Activated T-helper 9 cell treated with anti-CD3 and anti-CD28 coated beads, Interleukin-2, amount 50 U/mL, for 16 hours (primary cell): ENCODE data around the gene NLRP11.

Source experiments
- DNase-seq: peaks from one replicate; pipeline ENCODE4 v3.0.0-alpha.2; 2020; ENCODE audit warnings: low read depth

The NLRP11 gene

GRCh38 chr19:55831846-55832245 lies at the start of gene NLRP11:
Gene NLRP11, minus strand, starts transcription at chr19:55831999. Its CDS starts 13,825 bp downstream, at chr19:55818174.
- no peak for DNase-seq

- no peak for DNase-seq
Measured at GRCh38 chr19:55877211-55877610, 45.4 kb upstream of the NLRP11 start.

GRCh38 chr19:55870736-55871135 lies 38.9 kb upstream of the NLRP11 start:
- DNase-seq: no peak

DNA sequence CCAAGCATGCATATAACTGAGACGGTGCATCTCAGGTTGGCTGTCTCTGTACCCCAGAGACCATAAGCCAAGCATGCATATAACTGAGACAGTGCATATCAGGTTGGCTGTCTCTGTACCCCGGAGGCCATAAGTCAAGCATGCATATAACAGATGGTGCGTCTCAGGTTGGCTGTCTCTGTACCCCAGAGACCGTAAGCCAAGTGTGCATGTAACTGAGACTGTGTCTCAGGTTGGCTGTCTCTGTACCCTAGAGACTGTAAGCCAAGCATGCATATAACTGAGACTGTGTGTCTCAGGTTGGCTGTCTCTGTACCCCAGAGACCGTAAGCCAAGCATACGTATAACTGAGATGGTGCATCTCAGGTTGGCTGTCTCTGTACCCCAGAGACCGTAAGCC lies 35.3 kb upstream of the NLRP11 start:
- DNase-seq: no peak

DNA sequence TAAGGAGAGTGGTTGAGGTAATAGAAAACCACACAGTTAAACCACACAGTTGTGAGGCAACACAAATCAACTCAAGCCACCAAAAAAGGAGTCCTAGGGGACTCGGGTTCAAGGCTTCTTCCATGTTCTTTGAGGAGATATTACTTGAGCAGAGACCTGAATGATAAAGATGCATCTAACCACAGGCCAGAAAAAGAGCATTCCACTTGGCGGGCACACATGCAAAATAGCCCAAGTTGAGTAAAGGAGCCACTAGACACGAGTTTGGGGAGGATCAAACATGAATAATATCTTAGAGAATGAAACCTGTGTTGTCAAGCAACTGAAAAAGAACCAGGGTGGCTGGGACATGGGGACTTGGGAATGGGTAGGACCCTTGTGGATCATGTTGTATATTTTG lies 34.7 kb upstream of the NLRP11 start:
- no peak for DNase-seq

- no peak for DNase-seq
Measured at GRCh38 chr19:55858969-55859368, 27.2 kb upstream of the NLRP11 start.

DNA sequence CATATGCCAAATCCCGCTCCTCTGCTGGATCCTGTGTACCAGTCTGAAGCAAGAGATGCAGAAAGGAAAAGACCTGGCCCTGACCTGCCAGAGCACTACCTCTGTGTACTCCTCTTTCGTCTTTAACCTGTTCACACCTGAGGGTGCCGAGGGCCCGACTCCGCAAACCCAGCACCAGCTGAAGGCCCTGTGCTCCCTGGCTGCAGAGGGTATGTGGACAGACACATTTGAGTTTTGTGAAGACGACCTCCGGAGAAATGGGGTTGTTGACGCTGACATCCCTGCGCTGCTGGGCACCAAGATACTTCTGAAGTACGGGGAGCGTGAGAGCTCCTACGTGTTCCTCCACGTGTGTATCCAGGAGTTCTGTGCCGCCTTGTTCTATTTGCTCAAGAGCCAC lies 26.6 kb upstream of the NLRP11 start:
- DNase-seq: no peak

DNA sequence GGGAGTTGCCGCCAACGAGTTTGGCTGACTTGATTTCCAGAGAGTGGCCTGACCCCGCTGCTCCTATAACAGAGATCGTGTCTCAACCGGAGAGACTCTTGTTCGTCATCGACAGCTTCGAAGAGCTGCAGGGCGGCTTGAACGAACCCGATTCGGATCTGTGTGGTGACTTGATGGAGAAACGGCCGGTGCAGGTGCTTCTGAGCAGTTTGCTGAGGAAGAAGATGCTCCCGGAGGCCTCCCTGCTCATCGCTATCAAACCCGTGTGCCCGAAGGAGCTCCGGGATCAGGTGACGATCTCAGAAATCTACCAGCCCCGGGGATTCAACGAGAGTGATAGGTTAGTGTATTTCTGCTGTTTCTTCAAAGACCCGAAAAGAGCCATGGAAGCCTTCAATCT lies 26.2 kb upstream of the NLRP11 start:
- DNase-seq: no peak

- no peak for DNase-seq
Measured at GRCh38 chr19:55857149-55857548, 25.4 kb upstream of the NLRP11 start.

DNA sequence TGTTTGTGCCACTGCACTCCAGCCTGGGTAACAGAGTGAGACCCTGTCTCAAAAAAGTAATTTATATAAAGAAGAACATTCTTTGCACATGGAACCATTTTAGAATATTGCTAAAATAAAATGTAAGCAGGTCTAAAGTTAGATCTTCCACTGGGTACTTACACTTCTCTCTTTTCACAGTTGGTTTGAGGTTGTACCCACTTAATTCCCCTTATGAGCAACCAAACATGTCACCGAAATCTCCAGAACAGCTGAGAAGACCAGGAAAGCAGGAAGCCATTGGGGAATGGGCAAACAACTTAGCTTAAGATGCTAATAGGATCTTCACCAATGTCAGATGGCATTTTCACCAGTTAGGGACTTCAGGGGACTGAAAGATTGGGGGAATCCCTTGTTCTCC lies 23.4 kb upstream of the NLRP11 start:
- DNase-seq: no peak

DNA sequence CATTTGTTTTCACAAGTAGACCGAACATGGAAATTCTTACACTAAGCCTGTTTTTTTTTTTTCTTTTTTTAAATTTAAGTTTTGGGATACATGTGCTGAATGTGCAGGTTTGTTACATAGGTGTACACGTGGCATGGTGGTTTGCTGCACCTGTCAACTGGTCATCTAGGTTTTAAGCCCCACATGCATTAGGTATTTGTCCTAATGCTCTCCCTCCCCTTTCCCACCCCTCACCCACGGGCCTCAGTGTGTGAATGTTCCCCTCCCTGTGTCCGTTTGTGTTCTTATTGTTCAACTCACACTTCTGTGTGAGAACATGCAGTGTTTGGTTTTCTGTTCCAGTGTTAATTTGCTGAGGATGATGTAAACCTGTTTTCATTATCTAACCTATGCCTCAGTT lies 7.1 kb upstream of the NLRP11 start:
- DNase-seq: no peak

DNA sequence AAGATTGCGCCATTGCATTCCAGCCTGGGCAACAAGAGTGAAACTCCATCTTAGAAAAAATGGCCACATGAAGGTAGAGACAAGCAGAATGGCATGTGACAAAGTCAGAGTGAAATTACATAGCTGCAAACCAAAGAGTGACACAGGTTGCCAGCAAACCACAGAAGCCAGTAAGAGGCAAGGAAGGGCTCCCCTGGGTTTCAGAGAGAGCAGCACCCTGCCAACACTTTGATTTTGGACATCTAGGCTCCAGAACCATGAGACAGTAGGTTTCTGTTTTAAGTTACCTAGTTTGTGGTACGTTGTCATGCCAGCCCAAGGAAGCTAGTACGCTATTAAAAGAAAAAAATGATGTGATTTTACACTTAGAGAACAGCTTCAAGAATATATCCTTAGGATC lies 6.5 kb upstream of the NLRP11 start:
- DNase-seq: no peak

DNA sequence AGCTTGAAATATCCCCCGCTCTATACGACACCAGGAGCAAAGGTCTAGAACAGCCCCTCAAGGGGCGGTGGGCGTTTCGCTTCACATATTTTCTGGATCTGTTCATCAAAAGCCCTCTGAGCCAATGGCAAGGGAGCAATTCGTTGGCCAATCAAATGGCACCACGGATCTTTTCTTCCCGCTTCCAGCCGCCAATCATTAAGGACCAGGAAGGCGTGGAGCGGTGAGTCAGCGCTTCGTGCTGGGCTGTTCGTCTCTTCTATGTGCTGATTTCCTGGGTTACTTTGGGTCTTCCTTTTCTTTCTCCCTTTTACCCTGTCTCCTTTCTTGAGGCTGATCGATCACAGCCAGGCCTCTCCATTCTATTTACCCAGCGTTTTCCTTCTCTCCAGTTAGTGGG lies 4.5 kb upstream of the NLRP11 start, which contains the start of gene NLRP4:
Gene NLRP4 (plus strand): TSS at position 201 of the 400 bp plus-strand sequence. CDS start 15,541 bp downstream, outside the sequence.
- DNase-seq: no peak

DNA sequence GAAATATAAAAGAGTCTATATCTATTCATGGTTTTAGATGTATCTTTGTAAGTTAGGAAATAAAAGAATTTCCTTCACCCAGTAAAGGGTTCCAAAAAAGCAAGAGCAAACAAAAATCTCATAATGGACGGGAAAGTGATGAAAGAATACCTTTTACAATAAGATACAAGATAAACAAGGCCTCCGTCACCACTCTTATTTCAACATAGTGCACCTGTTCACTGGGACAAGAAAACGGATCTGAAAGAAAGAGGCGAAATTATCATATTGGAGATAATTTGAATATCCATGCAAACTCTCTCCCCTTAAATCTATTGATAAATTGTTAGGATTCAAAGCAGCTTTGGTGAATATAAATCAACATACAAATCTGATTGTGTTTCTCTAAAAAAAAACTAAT lies 877 bp upstream of the NLRP11 start:
- DNase-seq: no peak

- no peak for DNase-seq
Measured at GRCh38 chr19:55830656-55831055, 1.1 kb downstream of the NLRP11 start.

- DNase-seq: no peak
Measured at GRCh38 chr19:55820037-55820436, 11.8 kb downstream of the NLRP11 start.

DNA sequence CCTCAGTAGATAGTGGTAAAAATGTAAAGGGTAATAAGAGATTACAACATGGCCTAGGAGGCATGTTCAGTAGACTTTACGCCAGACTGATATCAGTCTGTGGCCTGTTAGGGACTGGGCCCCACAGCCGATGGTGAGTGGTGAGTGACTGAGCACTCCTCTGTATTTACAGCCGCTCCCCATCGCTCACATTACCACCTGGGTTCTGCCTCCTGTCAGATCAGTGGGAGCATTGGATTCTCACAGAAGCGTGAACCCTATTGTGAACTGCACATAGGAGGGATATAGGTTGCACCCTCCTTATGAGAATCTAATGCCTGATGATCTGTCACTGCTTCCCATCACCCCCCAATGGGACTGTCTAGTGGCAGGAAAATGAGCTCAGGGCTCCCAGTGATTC lies 17.9 kb downstream of the NLRP11 start:
- DNase-seq: no peak

DNA sequence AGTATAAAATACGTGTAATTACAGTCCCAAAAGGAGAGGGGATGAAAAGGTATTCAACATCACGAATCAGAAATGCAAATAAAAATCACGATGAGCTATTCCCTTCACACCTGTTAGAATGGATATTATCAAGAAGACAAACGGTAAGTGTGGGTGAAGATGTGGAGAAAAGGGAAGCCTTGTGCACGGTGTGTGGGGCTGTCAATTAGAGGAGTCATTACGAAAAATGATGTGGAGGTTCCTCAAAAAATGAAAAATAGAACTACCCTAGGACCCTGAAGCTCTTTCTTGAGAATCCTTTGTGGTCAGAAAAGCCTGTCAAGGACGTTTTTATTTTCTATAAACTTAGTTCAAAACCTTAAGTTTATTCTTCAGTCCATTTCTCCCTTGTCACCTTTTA lies 19.4 kb downstream of the NLRP11 start:
- DNase-seq: no peak

- no peak for DNase-seq
Measured at GRCh38 chr19:55811340-55811739, 20.5 kb downstream of the NLRP11 start.

DNA sequence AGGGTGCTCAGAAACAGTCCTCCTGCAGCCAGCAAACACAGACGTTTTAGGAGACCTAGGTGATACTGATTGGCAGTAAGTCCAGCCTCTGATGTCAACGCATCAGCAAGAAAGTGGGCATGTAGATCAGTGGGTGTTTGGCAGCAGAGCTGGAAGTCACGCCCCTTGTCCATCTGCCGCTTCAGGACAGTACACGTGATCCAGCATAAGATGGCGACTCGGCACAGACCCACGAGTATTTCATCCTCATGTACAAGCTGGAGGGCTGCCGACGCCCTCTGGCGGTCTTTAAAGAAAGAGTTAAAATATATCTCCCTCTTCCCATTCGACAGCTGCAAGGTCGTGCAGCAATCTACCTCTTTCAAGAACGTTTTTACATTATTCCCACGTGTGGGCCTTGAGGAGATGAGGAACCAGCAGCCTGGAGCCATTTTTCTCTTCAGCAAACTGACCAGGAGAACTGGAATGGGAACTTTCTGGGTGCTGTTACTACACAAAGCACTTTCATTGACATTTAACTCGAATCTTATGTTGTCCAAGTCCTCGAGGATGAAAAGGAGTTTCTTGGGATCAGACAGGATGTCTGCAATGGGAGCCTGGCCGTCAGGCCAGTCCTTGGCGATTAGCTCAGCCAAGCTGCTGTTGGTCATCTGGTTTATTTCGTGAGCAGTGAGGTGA lies 22.3 kb downstream of the NLRP11 start:
- DNase-seq: no peak

- DNase-seq: no peak
Measured at GRCh38 chr19:55802281-55802680, 29.5 kb downstream of the NLRP11 start.

DNA sequence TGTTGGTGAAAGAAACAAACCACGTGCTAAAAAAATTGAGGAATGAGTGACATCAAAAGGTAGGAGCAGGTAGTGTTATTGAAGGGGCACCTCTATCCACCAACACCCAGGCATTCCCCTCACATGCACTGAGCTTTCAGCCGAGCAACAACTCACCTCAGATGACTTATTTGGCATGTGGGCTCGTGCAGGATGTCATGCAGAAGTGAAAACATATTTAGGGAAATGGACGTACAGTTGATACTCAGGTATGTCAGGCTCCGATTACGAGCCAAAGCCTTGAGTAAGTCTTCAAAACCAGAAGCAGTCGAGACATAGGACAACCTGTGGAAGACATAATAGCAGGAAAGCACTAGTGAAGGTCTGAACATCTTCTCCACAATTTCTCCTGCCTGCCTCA lies 30.4 kb downstream of the NLRP11 start:
- no peak for DNase-seq

DNA sequence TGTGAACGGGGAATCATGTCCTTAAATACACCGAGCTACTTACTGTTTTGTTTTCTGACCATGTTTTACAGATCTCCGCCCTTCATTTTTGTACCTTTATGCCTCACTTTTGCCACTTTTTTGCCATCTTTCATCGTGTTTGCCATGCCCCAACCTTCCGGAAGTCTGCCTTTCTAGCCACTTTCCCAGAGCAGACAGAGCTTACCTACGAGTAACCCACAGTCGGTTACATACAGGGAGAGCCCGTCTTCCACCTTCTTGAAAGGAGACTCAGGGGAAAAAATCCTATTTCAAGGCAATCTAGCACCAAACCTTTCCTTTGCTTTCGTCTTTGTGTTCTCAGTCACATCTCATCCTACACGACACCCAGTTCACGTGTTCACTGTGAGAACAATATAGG lies 36.8 kb downstream of the NLRP11 start:
- no peak for DNase-seq

GRCh38 chr19:55781112-55781511 lies 50.7 kb downstream of the NLRP11 start:
- no peak for DNase-seq

- no peak for DNase-seq
Measured at GRCh38 chr19:55778331-55778730, 53.5 kb downstream of the NLRP11 start.
